ENCODE results near the gene MCM5.

MCM5 gene

GRCh38 chr22:35407362-35407761, 7.4 kb downstream of the MCM5 start:
- Histone ChIP-seq H3K36me3 (ENCODE audit: control insufficient read depth, insufficient read depth, low read length, severe bottlenecking) (peaks cover 12% of the 10 kb centered on the region), H3K9me3 (ENCODE audit: control insufficient read depth, low read length) (no peaks in the 10 kb centered on the region), H3K4me1 (ENCODE audit: control insufficient read depth, insufficient read depth, low read length) (no peaks in the 10 kb centered on the region), H3K9ac (ENCODE audit: low read length) (no peak overlapping the region), H3K27me3 (replicated peaks; ENCODE audit: control insufficient read depth, insufficient read depth, low read length) (no peaks in the 10 kb centered on the region), H3K4me3 (ENCODE audit: low read length) (no peak overlapping the region)
- no peak for DNase-seq (ENCODE audit: low read depth)

DNA sequence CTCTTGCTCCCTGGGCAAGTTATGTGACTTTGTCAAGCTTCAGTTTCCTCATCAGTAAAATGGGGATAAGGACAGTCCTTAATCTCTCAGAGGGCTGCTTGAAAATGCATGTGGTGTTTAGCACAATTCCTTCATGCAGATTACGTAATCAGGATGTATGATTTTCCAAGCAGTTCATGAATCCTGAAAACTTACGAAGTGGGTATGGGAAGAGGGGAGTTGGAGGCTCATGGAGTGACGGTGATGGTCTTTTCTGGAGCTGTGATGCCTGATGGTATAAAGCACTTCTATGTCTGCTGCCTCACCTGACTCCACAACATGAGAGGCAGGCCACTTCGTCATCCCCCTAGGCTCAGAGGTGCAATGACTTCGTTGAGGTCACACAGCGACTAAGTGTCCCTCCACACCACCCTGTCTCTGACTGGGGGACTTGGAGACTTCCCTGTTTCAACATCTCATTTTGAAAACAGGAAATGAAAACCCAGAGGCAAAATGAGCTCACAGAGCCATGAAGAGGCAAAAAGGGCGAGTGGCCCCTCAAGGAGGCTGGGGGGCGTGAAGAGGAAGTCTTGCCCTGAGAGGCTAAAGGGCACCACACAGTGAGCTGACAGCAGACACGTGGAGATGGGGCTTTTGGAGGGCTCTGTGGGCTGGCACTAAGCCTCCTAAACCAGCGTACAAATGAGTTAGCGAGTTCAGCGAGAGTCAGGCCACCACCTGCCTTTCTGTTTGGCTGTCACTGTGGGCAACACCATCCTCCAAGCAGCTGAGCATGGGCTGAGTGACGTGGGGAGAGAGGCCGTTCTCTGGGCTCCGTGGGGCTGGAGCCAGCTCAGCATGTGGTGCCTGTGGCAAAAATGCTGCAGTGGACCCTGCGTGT, 10.1 kb downstream of the MCM5 start:
- Histone ChIP-seq H3K36me3 (ENCODE audit: control insufficient read depth, insufficient read depth, low read length, severe bottlenecking) (peaks cover 12% of the 10 kb centered on the region), H3K4me1 (ENCODE audit: control insufficient read depth, insufficient read depth, low read length) (no peaks in the 10 kb centered on the region)

GRCh38 chr22:35410663-35411034, 10.7 kb downstream of the MCM5 start:
- no peaks in the 10 kb centered on the region for H3K9me3 ChIP-seq (ENCODE audit: control insufficient read depth, low read length)
- no peak for DNase-seq (ENCODE audit: low read depth)
- H3K36me3 ChIP-seq (ENCODE audit: control insufficient read depth, insufficient read depth, low read length, severe bottlenecking) = peaks cover 12% of the 10 kb centered on the region
- H3K4me3 ChIP-seq (ENCODE audit: low read length) = no peak overlapping the region
- H3K27me3 ChIP-seq (replicated peaks; ENCODE audit: control insufficient read depth, insufficient read depth, low read length) = no peaks in the 10 kb centered on the region
- H3K9ac ChIP-seq (ENCODE audit: low read length) = no peak overlapping the region
- H3K4me1 ChIP-seq (ENCODE audit: control insufficient read depth, insufficient read depth, low read length) = no peaks in the 10 kb centered on the region

More for the DNA sequence above, 10.1 kb downstream of the MCM5 start:
- no peaks in the 10 kb centered on the region for H3K9me3 ChIP-seq (ENCODE audit: control insufficient read depth, low read length)
- DNase-seq (ENCODE audit: low read depth) = no peak
- H3K4me3 ChIP-seq (ENCODE audit: low read length) = no peak overlapping the region
- no peaks in the 10 kb centered on the region for H3K27me3 ChIP-seq (replicated peaks; ENCODE audit: control insufficient read depth, insufficient read depth, low read length)
- H3K9ac ChIP-seq (ENCODE audit: low read length) = no peak overlapping the region

DNA sequence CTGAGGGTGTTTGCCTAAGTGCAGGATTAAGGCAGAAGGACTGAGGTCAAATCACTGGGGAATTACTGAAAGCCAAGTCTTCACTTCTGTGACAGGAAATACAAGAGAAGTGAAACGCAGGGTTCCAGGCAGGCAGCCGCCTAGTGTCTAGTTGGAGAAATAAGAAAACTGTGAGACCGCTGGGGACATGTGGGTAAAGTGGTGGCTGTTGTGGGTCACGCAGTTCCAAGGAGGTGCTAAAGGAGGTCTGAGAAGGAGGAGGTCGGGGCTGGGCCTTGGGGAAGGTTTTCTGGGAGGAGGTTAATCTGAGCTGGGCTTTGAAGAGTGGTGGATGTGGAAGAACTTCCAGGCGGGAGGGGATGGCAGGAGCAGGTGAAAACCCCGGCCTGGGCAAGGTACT, 11.2 kb downstream of the MCM5 start:
- Histone ChIP-seq H3K4me3 (ENCODE audit: low read length) (no peak overlapping the region), H3K9me3 (ENCODE audit: control insufficient read depth, low read length) (no peaks in the 10 kb centered on the region), H3K4me1 (ENCODE audit: control insufficient read depth, insufficient read depth, low read length) (no peaks in the 10 kb centered on the region), H3K9ac (ENCODE audit: low read length) (no peak overlapping the region), H3K36me3 (ENCODE audit: control insufficient read depth, insufficient read depth, low read length, severe bottlenecking) (peaks cover 14% of the 10 kb centered on the region), H3K27me3 (replicated peaks; ENCODE audit: control insufficient read depth, insufficient read depth, low read length) (no peaks in the 10 kb centered on the region)
- DNase-seq (ENCODE audit: low read depth) = no peak

DNA sequence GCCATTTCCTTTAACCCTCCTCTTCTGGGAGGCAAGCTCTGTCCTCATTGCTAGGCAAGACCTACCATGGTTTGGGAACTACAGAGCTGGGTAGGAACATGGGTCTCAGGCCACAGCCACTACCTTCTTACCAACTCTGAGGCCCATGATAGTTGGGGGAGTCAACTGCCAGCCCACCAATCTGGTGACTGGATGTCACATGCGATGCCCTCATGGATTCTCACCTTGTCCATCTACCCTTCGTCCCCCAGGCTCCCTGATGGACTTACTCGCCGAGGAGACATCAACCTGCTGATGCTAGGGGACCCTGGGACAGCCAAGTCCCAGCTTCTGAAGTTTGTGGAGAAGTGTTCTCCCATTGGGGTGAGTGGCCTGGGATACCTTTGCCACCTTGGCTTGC, 13.7 kb downstream of the MCM5 start:
- H3K9ac ChIP-seq (ENCODE audit: low read length) = no peak overlapping the region
- no peak for DNase-seq (ENCODE audit: low read depth)
- peaks cover 14% of the 10 kb centered on the region for H3K36me3 ChIP-seq (ENCODE audit: control insufficient read depth, insufficient read depth, low read length, severe bottlenecking)
- no peak overlapping the region for H3K4me3 ChIP-seq (ENCODE audit: low read length)
- peaks cover 3% of the 10 kb centered on the region for H3K4me1 ChIP-seq (ENCODE audit: control insufficient read depth, insufficient read depth, low read length)
- H3K27me3 ChIP-seq (replicated peaks; ENCODE audit: control insufficient read depth, insufficient read depth, low read length) = no peaks in the 10 kb centered on the region
- H3K9me3 ChIP-seq (ENCODE audit: control insufficient read depth, low read length) = no peaks in the 10 kb centered on the region

GRCh38 chr22:35417606-35418005, 17.7 kb downstream of the MCM5 start:
- Histone ChIP-seq H3K4me1 (ENCODE audit: control insufficient read depth, insufficient read depth, low read length) (peaks cover 3% of the 10 kb centered on the region), H3K4me3 (ENCODE audit: low read length) (no peak overlapping the region), H3K27me3 (replicated peaks; ENCODE audit: control insufficient read depth, insufficient read depth, low read length) (no peaks in the 10 kb centered on the region), H3K36me3 (ENCODE audit: control insufficient read depth, insufficient read depth, low read length, severe bottlenecking) (peaks cover 11% of the 10 kb centered on the region), H3K9ac (ENCODE audit: low read length) (no peak overlapping the region), H3K9me3 (ENCODE audit: control insufficient read depth, low read length) (no peaks in the 10 kb centered on the region)
- DNase-seq (ENCODE audit: low read depth) = no peak

DNA sequence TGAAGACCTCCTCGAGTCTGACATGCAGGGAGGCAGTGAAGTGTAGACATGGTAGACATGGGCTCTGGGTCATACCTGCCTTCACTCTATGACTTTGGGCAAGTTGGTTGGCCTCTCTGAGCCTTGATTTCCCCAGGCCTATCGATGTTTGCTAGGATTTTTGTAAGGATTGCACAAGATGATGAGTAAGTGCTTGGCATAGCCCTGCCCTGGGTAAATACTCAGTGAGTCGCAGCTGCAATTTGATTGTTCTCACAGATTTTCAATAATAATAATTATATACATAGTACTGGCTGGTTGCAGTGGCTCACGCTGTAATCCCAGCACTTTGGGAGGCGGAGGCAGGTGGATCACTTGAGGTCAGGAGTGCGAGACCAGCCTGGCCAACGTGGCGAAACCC, 18.1 kb downstream of the MCM5 start:
- no peaks in the 10 kb centered on the region for H3K27me3 ChIP-seq (replicated peaks; ENCODE audit: control insufficient read depth, insufficient read depth, low read length)
- no peak overlapping the region for H3K4me3 ChIP-seq (ENCODE audit: low read length)
- peak; percentile 64 for DNase-seq (ENCODE audit: low read depth)
- no peak overlapping the region for H3K9ac ChIP-seq (ENCODE audit: low read length)
- H3K4me1 ChIP-seq (ENCODE audit: control insufficient read depth, insufficient read depth, low read length) = peaks cover 3% of the 10 kb centered on the region
- peaks cover 11% of the 10 kb centered on the region for H3K36me3 ChIP-seq (ENCODE audit: control insufficient read depth, insufficient read depth, low read length, severe bottlenecking)
- H3K9me3 ChIP-seq (ENCODE audit: control insufficient read depth, low read length) = no peaks in the 10 kb centered on the region

GRCh38 chr22:35418731-35419130, 18.8 kb downstream of the MCM5 start:
- Histone ChIP-seq H3K9me3 (ENCODE audit: control insufficient read depth, low read length) (no peaks in the 10 kb centered on the region), H3K36me3 (ENCODE audit: control insufficient read depth, insufficient read depth, low read length, severe bottlenecking) (peaks cover 11% of the 10 kb centered on the region)
- DNase-seq (ENCODE audit: low read depth) = no peak

GRCh38 chr22:35419756-35420155, 19.8 kb downstream of the MCM5 start:
- no peak for DNase-seq (ENCODE audit: low read depth)
- Histone ChIP-seq H3K9me3 (ENCODE audit: control insufficient read depth, low read length) (no peaks in the 10 kb centered on the region), H3K9ac (ENCODE audit: low read length) (no peak overlapping the region), H3K4me3 (ENCODE audit: low read length) (no peak overlapping the region), H3K4me1 (ENCODE audit: control insufficient read depth, insufficient read depth, low read length) (peaks cover 3% of the 10 kb centered on the region), H3K36me3 (ENCODE audit: control insufficient read depth, insufficient read depth, low read length, severe bottlenecking) (peaks cover 11% of the 10 kb centered on the region), H3K27me3 (replicated peaks; ENCODE audit: control insufficient read depth, insufficient read depth, low read length) (no peaks in the 10 kb centered on the region)

More at GRCh38 chr22:35418731-35419130, 18.8 kb downstream of the MCM5 start:
- H3K4me3 ChIP-seq (ENCODE audit: low read length) = no peak overlapping the region
- H3K9ac ChIP-seq (ENCODE audit: low read length) = no peak overlapping the region
- peaks cover 3% of the 10 kb centered on the region for H3K4me1 ChIP-seq (ENCODE audit: control insufficient read depth, insufficient read depth, low read length)
- H3K27me3 ChIP-seq (replicated peaks; ENCODE audit: control insufficient read depth, insufficient read depth, low read length) = no peaks in the 10 kb centered on the region

DNA sequence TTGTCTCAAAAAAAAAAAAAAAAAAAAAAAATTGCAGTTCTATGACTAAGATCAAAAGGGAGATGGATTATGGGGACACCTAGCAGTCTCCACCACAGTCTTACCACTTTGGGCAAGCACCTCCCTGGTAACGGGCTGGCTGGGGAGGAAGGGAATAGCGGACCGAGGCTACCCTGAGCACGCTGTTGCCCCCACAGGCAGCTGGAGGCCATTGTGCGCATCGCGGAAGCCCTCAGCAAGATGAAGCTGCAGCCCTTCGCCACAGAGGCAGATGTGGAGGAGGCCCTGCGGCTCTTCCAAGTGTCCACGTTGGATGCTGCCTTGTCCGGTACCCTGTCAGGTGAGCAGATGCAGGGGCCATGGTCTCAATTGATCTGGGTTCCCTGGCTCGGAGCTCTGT, 21.2 kb downstream of the MCM5 start:
- DNase-seq (ENCODE audit: low read depth) = no peak
- peaks cover 9% of the 10 kb centered on the region for H3K36me3 ChIP-seq (ENCODE audit: control insufficient read depth, insufficient read depth, low read length, severe bottlenecking)

DNA sequence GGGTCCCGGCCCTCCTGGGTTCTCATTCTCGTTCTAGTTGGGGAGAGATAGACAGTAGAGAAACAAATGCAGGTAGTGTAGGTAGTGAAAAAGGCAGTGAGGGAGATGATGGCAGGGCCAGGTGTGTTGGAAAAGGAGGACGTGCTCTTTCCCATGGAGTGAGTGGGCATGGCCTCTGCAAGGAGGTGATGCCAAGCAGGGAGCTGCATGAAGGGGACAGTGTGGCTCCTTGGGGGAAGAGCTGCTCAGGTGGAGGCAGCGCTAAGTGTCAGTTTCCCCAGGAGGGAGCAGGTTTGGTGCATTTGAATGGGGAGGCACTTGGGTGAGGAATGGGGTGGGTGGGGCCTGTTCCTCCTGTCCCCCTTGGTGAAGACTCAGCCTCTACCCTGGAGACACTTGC, 22.2 kb downstream of the MCM5 start:
- no peaks in the 10 kb centered on the region for H3K36me3 ChIP-seq (ENCODE audit: control insufficient read depth, insufficient read depth, low read length, severe bottlenecking)

More for the DNA sequence above, 21.2 kb downstream of the MCM5 start:
- no peaks in the 10 kb centered on the region for H3K27me3 ChIP-seq (replicated peaks; ENCODE audit: control insufficient read depth, insufficient read depth, low read length)
- H3K9me3 ChIP-seq (ENCODE audit: control insufficient read depth, low read length) = no peaks in the 10 kb centered on the region
- peaks cover 3% of the 10 kb centered on the region for H3K4me1 ChIP-seq (ENCODE audit: control insufficient read depth, insufficient read depth, low read length)
- no peak overlapping the region for H3K9ac ChIP-seq (ENCODE audit: low read length)
- no peak overlapping the region for H3K4me3 ChIP-seq (ENCODE audit: low read length)

GRCh38 chr22:35422936-35423335, 23.0 kb downstream of the MCM5 start:
- Histone ChIP-seq H3K4me1 (ENCODE audit: control insufficient read depth, insufficient read depth, low read length) (peaks cover 1% of the 10 kb centered on the region), H3K9me3 (ENCODE audit: control insufficient read depth, low read length) (no peaks in the 10 kb centered on the region), H3K9ac (ENCODE audit: low read length) (no peak overlapping the region), H3K36me3 (ENCODE audit: control insufficient read depth, insufficient read depth, low read length, severe bottlenecking) (no peaks in the 10 kb centered on the region), H3K27me3 (replicated peaks; ENCODE audit: control insufficient read depth, insufficient read depth, low read length) (no peaks in the 10 kb centered on the region), H3K4me3 (ENCODE audit: low read length) (no peak overlapping the region)
- DNase-seq (ENCODE audit: low read depth) = no peak

More for the DNA sequence above, 22.2 kb downstream of the MCM5 start:
- Histone ChIP-seq H3K27me3 (replicated peaks; ENCODE audit: control insufficient read depth, insufficient read depth, low read length) (no peaks in the 10 kb centered on the region), H3K4me3 (ENCODE audit: low read length) (no peak overlapping the region), H3K9me3 (ENCODE audit: control insufficient read depth, low read length) (no peaks in the 10 kb centered on the region), H3K9ac (ENCODE audit: low read length) (no peak overlapping the region), H3K4me1 (ENCODE audit: control insufficient read depth, insufficient read depth, low read length) (peaks cover 3% of the 10 kb centered on the region)
- no peak for DNase-seq (ENCODE audit: low read depth)

Measured in adipocyte (in vitro differentiated cells).